H1 (cell line): Measurements from ENCODE around the gene SLC22A14. TPM values are rescaled to one million over a fixed set of nuclear protein-coding genes. Genes with fewer than 3 reads are reported as not detected.

Experiments used
- CHD2 ChIP-seq: IDR thresholded peaks from 2 replicates; pipeline ENCODE4 v1.6.1; 2012; ENCODE audit warnings: low read length, improper control_type of control experiment
- CREB1 ChIP-seq: IDR thresholded peaks from 2 replicates; pipeline ENCODE4 v1.6.1; 2012; ENCODE audit warnings: inconsistent platforms
- EGR1 ChIP-seq: IDR thresholded peaks from 2 replicates; pipeline ENCODE4 v1.6.1; 2011; ENCODE audit warnings: low read depth, low read length, borderline replicate concordance
- KDM5A ChIP-seq: fragments of 200-600 bp; IDR thresholded peaks from 2 replicates; pipeline ENCODE4 v1.7.1; 2012; ENCODE audit warnings: mild to moderate bottlenecking, low read length, inconsistent platforms, mixed read lengths
- RAD21 ChIP-seq, 2 experiments: IDR thresholded peaks in 1 of 2; conservative IDR thresholded peaks in 1 of 2; 2 replicates each; pipeline ENCODE4 v1.6.1; 2011; ENCODE audit warnings: low read depth in 2 of 2, low read length in 2 of 2, improper control_type of control experiment in 1 of 2, inconsistent platforms in 1 of 2, mild to moderate bottlenecking in 1 of 2, moderate library complexity in 1 of 2
- RBBP5 ChIP-seq: IDR thresholded peaks from 2 replicates; pipeline ENCODE4 v1.7.1; 2012; ENCODE audit warnings: low read depth, mild to moderate bottlenecking, inconsistent platforms, low read length, moderate library complexity, borderline replicate concordance
- SIRT6 ChIP-seq: IDR thresholded peaks from one replicate; pipeline ENCODE4 v1.7.1; 2012; ENCODE audit warnings: low read length, inconsistent platforms
- SP2 ChIP-seq: IDR thresholded peaks from 2 replicates; pipeline ENCODE4 v1.6.1; 2012; ENCODE audit warnings: mild to moderate bottlenecking, low read length, inconsistent platforms
- polyA plus RNA-seq, 7 experiments: library from polyadenylated mRNA; depleted of rRNA in 3 of 7; stranded (reverse) in 5 of 7; unstranded in 2 of 7; fragments of >200 nt in 5 of 7; fragments of 200-250 nt in 2 of 7; gene quantifications; 1 replicate in 5 of 7; 2 replicates in 1 of 7; 4 replicates in 1 of 7; pipeline versions ENCODE4 v1.2.1 to v1.2.3, GENCODE V29; 2011 to 2013; ENCODE audit warnings: missing spikeins in 2 of 7, mixed read lengths in 2 of 7
- total RNA-seq: library from RNA; stranded (reverse); fragmentation: NEBNext Ultra II Directional; extraction: Animal tissue kit (Norgen Biotek cat#: 25700); gene quantifications from 2 replicates; pipeline ENCODE4 v1.2.1, GENCODE V29; 2021
- TF ChIP-seq, protein P1 (sequence below): fragments of 300-600 bp; sonication (generic); IDR thresholded peaks from 2 replicates; pipeline ENCODE4 v1.7.1; 2012; ENCODE audit warnings: low read length, moderate library complexity, mild to moderate bottlenecking, inconsistent platforms; ENCODE audit not compliant: insufficient replicate concordance

SLC22A14 gene
- total and polyA plus RNA-seq, 2 of the 8 experiments (the other 6 are each of a cell fraction or from before 2014, with no cell fraction given) = 0.03 TPM; not detected in 1

- TF ChIP-seq, protein P1, sequence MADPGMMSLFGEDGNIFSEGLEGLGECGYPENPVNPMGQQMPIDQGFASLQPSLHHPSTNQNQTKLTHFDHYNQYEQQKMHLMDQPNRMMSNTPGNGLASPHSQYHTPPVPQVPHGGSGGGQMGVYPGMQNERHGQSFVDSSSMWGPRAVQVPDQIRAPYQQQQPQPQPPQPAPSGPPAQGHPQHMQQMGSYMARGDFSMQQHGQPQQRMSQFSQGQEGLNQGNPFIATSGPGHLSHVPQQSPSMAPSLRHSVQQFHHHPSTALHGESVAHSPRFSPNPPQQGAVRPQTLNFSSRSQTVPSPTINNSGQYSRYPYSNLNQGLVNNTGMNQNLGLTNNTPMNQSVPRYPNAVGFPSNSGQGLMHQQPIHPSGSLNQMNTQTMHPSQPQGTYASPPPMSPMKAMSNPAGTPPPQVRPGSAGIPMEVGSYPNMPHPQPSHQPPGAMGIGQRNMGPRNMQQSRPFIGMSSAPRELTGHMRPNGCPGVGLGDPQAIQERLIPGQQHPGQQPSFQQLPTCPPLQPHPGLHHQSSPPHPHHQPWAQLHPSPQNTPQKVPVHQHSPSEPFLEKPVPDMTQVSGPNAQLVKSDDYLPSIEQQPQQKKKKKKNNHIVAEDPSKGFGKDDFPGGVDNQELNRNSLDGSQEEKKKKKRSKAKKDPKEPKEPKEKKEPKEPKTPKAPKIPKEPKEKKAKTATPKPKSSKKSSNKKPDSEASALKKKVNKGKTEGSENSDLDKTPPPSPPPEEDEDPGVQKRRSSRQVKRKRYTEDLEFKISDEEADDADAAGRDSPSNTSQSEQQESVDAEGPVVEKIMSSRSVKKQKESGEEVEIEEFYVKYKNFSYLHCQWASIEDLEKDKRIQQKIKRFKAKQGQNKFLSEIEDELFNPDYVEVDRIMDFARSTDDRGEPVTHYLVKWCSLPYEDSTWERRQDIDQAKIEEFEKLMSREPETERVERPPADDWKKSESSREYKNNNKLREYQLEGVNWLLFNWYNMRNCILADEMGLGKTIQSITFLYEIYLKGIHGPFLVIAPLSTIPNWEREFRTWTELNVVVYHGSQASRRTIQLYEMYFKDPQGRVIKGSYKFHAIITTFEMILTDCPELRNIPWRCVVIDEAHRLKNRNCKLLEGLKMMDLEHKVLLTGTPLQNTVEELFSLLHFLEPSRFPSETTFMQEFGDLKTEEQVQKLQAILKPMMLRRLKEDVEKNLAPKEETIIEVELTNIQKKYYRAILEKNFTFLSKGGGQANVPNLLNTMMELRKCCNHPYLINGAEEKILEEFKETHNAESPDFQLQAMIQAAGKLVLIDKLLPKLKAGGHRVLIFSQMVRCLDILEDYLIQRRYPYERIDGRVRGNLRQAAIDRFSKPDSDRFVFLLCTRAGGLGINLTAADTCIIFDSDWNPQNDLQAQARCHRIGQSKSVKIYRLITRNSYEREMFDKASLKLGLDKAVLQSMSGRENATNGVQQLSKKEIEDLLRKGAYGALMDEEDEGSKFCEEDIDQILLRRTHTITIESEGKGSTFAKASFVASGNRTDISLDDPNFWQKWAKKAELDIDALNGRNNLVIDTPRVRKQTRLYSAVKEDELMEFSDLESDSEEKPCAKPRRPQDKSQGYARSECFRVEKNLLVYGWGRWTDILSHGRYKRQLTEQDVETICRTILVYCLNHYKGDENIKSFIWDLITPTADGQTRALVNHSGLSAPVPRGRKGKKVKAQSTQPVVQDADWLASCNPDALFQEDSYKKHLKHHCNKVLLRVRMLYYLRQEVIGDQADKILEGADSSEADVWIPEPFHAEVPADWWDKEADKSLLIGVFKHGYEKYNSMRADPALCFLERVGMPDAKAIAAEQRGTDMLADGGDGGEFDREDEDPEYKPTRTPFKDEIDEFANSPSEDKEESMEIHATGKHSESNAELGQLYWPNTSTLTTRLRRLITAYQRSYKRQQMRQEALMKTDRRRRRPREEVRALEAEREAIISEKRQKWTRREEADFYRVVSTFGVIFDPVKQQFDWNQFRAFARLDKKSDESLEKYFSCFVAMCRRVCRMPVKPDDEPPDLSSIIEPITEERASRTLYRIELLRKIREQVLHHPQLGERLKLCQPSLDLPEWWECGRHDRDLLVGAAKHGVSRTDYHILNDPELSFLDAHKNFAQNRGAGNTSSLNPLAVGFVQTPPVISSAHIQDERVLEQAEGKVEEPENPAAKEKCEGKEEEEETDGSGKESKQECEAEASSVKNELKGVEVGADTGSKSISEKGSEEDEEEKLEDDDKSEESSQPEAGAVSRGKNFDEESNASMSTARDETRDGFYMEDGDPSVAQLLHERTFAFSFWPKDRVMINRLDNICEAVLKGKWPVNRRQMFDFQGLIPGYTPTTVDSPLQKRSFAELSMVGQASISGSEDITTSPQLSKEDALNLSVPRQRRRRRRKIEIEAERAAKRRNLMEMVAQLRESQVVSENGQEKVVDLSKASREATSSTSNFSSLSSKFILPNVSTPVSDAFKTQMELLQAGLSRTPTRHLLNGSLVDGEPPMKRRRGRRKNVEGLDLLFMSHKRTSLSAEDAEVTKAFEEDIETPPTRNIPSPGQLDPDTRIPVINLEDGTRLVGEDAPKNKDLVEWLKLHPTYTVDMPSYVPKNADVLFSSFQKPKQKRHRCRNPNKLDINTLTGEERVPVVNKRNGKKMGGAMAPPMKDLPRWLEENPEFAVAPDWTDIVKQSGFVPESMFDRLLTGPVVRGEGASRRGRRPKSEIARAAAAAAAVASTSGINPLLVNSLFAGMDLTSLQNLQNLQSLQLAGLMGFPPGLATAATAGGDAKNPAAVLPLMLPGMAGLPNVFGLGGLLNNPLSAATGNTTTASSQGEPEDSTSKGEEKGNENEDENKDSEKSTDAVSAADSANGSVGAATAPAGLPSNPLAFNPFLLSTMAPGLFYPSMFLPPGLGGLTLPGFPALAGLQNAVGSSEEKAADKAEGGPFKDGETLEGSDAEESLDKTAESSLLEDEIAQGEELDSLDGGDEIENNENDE = no peak
- TF ChIP-seq KDM5A (no peak), CHD2 (no peak), SIRT6 (no peak), RAD21 (IDR thresholded peaks at IDR 0.05 in 1 of 2, conservative IDR thresholded peaks at IDR 0.05 in 1 of 2; ENCODE audit: low read depth in 2 of 2, low read length in 2 of 2) (no peak), SP2 (no peak), RBBP5 (no peak), CREB1 (no peak), EGR1 (no peak)
Observed at GRCh38 chr3:38366082-38366481, 84.0 kb downstream of the SLC22A14 start (continued).
